Epidermal melanocyte (primary cell): ENCODE measurements around the gene DNAJB13.
"Not testable (repeated sequence)": the region's sequence is repeated elsewhere in the genome, so short reads cannot be mapped to it uniquely, and the experiment has no call there.

Experiments used
- DNase-seq: peaks from one replicate; pipeline ENCODE4 v3.0.0; 2011; ENCODE audit warnings: low spot score; ENCODE audit not compliant: insufficient read length

Gene DNAJB13, protein sequence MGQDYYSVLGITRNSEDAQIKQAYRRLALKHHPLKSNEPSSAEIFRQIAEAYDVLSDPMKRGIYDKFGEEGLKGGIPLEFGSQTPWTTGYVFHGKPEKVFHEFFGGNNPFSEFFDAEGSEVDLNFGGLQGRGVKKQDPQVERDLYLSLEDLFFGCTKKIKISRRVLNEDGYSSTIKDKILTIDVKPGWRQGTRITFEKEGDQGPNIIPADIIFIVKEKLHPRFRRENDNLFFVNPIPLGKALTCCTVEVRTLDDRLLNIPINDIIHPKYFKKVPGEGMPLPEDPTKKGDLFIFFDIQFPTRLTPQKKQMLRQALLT

DNA sequence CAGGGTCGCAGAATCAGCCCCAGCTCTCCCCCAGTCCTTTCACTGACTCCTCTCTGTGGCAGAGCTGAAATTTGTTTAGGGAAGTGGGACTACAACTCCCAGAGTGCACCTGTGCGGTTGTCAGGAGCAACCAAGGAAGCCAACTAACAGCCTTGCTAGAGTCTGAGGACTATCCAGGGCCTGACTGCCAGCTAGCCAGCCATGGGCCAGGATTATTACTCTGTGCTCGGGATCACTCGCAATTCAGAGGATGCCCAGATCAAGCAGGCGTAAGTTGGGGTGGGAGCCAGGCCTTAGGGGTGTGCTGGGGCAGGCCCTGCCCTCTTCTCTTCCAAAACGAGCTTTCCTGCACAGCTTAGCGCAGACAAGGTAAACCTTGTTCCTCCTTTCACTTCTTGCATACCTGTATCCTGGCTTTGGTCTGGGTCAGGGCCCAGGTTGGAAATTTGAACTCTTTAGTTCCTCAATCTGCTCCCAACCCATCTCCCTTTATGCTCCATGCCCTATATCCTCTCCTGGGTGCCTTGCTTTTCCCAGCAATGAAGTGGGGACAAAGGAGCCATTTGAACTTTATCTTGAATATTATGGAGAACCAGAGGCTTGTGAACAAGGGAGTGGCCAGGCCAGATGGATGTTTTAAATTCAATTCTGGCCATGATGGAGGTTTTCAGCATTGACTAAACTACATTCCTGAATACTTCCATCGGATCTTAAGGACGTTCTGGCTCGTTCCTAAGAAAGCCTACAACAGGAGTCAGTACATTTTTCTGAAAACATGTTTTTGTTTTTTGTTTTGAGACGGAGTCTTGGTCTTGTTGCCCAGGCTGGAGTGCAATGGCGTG lies at the start of gene DNAJB13:
DNAJB13 (plus strand) TSS at position 158 of the 842 bp plus-strand sequence; CDS start at position 202, 44 bp downstream.
- DNase-seq = peak; percentile 48

DNA sequence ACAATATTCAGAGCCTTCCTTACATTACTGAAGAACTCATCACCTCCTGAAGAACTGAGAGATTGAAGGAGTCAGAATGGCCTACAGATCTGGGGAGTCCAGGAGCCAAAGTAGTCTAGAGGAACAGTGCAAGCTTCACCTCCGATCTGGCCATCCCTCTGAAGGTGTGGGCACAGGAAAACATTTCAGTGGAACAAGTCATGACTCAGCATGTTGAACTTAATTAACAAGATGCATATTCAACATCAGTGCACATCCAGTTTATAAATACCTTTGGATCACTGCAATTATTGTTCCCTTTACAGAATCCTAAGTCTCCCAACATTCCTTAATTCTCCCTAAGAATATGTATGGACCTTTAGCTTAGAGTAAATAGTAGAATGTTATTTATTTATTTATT lies 48.5 kb upstream of the DNAJB13 start:
- no peak for DNase-seq

DNA sequence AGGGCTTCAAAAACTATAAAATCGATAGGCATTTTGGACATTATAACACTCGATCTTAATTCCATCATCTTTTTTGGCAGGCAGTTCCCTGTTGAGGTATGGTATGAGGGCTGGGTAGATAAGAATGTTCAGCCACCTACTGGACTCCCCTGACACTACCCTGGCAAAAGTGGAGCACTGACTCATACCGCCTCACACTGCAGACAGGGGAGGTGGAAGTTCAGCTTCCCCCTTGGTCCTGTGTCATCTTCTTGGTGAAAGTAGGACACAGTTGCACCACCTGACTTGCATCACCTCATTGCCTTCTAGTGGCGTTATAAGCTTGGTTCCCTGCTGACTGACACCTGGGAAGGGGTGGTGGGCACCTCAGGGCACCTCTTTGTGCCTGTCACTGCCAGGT lies 43.6 kb upstream of the DNAJB13 start:
- no peak for DNase-seq

DNA sequence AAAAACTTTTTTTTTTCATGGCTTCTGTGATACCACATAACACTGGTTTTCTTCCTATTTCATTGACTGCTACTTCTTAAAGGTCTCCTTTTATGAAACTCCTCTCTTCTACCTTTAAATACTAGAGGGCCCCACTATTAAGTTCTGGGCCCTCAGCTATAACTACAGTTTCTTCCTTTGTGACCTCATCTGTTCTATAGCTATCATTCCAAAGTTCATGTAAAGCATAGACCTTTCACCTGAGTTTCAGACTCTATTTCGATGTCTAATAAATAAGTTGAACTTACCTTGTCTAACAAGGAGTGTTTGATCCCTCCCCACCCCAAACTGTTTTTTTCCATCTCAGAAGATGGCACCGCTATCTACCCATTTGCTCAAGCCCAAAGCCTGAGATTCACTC lies 38.8 kb upstream of the DNAJB13 start:
- DNase-seq = no peak

DNA sequence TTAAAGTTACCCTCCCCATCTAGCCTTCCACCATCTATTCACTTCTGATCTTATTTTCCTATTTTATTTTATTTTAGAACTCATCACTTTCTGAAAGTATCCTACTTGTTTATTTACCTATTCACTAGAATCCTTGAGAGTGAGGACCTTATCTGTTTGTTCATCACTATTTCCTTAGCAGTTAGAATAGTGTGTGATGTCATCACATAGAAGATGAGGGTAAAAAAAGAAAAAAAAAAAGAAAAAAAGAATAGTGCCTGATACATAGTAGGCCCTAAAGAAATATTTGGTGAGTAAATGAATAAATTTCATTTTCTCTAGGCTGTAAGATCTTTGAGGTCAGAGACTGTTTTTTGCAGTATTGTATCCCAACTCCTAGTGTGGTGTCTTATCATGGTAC lies 37.4 kb upstream of the DNAJB13 start:
- no peak for DNase-seq

DNA sequence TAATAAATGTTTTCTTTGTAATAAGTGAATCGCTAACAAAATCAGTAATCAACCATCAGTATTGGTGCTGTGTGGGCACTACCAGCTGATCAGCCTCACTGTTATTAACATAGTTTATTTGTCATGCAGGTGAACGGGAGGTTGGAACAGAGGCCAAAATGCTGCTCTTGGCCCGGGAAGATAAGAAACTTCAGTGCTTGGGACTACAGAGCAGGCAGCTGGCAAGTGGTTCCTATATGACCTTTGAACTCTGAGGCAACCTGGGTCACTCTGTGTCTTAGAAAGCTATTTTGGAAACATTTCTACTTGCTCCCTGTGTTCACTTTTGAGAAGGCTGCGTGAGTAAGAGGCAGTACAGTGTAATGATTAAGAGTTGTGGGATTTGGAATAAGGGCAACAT lies 36.5 kb upstream of the DNAJB13 start:
- DNase-seq = no peak

DNA sequence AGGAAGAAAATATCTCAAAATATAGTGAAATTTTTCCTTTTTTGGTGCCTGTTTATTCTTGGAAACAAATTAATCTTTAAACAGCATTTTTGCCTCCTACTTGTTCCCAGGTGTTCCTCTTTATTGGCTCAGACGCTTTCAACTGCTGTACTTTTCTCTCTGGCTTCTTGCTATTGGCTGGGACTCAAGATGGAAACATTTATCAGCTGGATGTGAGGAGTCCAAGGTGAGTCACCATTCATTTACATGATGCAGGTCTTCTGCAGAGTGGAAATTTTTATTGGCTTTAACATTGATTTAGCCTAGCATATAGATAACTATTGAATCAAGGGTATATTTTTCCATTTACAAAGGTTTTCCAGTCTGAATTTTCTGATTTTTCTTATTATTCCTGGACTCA lies 34.4 kb upstream of the DNAJB13 start:
- no peak for DNase-seq

DNA sequence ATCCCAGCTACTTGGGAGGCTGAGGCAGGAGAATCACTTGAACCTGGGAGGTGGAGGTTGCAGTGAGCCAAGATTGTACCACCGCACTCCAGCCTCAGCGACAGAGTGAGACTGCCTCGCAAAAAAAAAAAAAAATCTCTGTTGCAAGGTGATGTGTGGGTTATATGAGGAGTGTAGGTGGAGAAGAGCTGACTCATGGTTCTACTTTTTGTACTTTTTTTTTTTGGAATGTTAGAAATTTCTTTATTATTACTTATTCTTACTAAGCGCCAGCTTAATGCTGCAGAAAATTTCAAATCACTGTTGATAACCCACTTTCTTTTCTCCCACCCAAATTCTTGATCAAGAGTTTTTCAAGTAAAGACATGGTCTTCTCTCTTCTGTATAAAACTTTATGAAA lies 29.6 kb upstream of the DNAJB13 start:
- DNase-seq = no peak

DNA sequence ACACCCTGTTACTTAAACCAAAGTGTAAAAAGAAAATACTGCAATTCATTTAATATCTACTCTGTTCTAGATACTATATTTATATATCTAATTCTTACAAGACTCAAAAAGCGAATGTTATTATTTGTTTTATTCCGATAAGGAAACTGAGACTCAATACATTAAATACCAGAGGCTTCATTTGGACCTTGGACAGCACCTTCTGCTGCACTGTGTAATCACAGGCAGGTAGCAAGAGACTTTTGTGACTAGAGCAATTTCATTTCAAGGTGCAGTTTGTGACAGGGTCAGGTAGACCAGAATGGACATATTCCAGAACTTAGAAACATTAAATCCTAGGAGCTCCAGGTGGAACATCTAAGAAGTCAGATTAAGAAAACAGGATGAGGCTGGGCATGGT lies 21.4 kb upstream of the DNAJB13 start:
- no peak for DNase-seq

DNA sequence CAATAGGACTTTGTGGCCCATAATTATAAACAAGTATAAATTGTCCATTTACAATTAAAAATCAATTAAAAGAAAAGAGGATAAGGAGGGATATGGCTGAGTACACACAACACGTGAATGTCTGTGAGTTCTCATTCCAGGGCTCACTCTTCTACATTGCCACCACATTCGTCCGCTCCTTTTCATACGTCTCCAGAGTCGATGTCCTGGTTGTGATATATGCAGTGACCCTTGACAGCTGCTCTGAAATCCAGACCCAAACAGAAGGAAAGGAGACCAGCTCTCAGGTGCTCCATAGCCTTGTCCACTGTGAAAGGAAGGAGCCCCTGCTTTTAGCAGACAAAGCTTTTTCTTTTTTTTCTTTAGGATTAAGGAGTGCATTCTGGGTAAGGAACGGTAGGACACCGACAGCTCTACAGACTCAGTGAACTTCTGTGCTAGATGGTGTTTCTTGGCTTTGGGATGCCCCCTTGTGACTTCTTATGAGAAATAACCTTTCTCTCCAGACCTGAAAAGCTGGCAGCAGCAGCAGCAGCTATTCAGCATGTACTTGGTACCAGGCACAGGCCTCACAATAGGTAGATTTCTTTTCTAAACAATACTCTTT lies 19.7 kb upstream of the DNAJB13 start:
- DNase-seq = no peak

DNA sequence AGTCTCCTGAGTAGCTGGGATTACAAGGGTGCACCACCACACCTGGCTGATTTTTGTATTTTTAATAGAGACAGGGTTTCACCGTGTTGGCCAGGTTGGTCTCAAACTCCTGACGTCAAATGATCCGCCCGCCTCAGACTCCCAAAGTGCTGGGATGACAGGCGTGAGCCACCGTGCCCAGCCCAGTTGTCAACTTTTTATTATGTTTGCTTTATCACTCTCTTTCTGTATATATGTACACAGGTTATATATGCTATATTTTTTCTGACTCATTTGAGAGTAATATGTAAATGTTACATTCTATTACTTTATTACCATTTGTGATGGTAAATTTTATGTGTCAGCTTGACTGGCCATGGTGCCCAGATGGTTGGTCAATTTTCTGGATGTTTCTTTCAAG lies 18.9 kb upstream of the DNAJB13 start:
- DNase-seq = no peak

DNA sequence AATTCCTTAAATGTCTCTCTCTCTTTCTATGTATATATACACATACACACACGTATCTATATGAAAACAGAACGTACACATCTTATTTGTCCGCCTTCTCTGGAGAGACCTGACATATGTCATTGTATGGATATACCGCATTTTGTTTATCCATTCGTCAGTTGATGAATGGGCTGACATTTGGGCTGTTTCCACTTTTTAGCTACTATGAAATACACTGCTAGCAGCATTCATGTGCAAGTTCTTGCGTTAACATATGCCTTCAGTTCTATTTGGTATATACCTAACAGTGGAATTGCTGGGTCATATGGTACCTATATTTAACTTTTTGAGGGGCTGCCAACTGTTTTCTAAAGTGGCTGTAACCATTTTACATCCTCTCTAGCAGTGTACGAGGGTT lies 18.0 kb upstream of the DNAJB13 start:
- DNase-seq = no peak

DNA sequence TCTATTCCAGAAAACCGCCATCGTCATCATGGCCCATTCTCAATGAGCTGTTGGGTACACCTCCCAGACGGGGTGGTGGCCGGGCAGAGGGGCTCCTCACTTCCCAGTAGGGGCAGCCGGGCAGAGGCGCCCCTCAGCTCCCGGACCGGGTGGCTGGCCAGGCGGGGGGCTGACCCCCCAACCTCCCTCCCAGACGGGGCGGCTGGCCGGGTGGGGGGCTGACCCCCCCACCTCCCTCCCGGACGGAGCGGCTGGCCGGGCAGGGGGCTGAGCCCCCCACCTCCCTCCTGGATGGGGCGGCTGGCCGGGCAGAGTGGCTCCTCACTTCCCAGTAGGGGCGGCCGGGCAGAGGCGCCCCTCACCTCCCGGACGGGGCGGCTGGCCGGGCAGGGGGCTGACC lies 14.8 kb upstream of the DNAJB13 start:
- DNase-seq = not testable (repeated sequence)

DNA sequence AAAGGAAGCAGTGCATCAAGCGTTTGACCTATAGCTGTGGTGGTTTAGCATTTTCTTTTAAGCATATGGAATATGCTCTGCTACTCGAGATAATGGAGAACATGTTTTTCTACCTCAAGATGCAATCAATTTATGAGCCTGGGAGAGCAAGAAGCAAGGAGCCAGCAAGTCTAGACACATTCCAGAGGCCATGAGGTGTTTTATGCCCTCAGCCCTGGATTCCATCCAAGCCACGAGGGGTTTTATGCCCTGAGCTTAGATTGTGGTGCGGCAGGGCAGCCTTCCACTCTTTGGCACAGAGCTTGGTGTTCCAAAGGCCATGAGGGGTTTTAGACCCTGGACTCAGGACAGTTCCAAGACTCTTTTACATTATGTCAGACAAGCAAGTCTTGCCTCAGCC lies 11.7 kb upstream of the DNAJB13 start:
- DNase-seq = no peak

DNA sequence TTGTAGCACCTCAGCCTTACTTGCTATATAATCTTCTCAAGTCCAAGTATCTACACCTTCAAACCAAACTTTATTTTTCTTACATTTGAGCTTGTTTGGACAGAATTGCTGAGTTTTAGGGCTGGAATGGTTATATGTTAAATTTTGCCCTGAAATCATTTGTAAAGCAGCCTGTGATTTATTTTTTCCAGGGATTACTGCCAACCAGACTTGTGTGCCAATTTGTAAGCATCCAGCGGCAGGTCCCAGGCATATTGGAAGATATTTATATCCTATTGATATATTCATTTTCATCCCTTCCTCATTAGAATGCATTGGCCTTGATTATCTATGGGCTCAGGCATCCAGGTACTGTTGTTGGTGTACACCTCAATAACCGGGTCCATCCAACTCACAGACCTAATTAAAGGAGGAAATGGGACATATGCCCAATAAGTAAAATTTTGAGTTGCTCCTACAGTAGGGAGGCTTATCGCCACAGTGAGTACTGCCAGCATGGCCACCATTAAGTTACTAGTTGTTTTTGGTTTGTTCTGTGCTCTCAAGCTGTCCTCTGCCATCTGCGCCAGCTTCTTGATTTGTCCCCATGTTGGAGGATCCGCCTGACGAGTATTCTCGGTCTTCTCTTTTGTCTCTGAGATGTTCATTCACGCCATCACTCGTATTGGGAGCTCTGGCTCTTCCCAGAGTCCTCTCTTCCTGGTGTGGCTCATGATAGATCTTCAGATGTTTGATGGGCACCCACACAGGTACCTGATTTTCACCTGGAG lies 9.8 kb upstream of the DNAJB13 start:
- DNase-seq = no peak

DNA sequence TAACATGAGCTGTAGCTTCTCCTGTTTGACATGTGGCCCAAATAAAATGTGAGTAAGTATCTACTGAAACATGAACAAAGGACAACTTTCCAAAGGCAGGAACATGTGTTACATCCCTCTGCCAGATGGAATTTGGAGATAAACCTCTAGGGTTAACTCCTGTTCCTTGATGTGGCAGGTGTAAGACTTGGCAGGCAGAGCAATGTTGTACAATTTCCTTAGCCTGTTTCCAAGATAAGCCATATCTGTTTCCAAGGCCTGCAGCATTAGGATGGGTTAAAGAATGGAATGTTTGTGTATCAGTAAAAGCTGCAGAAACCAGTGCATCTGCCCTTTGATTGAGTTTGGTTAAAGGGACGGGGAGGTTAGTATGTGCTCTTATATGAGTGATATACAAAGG lies 8.8 kb upstream of the DNAJB13 start:
- no peak for DNase-seq

DNA sequence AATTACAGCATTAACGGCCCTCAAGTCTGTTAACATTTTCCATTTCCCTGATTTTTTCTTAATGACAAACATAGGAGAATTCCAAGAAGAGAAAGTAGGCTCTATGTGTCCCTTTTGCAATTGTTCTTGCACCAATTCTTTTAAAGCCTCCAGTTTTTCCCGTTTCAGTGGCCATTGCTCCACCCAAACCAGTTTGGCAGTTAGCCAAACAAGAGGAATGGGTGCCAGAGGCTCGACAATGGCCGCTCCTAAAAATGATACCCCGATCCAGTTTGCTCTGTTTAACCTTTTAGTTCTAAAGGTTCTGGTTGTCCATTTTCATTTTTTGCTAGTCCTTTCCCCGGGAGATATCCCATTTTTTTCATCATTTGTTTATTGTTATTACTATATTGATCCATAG lies 6.7 kb upstream of the DNAJB13 start:
- DNase-seq = no peak

DNA sequence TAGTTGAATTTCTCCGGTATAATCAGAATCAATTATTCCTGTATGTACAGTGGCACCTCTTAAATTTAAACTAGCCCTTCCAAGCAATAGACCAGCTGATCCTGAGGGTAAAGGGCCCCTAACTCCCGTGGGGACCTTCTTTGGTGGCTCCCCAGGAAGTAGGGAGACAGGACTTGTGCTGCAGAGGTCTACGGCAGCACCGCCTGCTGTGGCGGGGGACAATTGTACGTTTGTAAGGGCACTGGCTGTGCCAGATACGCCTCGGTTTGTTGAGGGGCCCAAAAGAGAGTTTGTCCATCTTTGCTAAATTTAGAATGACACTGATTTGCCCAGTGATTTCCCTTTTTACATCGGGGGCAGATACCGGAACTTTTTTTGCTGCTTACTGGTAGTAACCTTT lies 5.9 kb upstream of the DNAJB13 start:
- no peak for DNase-seq

DNA sequence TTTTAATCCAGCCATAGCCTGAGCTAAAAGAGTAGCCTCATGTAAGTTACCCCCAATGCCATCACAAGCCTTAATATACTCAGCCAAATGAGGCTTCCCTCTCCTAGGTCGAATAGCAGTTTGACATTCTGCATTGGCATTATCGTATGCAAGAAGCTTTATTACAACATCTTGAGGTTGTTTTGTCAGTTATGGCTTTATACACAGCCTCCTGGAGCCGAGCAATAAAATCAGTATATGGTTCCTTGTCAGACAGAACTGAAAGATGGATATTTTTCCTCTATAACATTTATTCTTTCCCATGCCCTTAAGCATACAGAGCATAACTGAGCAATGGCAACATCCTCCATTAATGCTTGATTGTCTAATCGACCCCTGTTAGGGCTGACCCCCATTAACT lies 5.4 kb upstream of the DNAJB13 start:
- DNase-seq = no peak

DNA sequence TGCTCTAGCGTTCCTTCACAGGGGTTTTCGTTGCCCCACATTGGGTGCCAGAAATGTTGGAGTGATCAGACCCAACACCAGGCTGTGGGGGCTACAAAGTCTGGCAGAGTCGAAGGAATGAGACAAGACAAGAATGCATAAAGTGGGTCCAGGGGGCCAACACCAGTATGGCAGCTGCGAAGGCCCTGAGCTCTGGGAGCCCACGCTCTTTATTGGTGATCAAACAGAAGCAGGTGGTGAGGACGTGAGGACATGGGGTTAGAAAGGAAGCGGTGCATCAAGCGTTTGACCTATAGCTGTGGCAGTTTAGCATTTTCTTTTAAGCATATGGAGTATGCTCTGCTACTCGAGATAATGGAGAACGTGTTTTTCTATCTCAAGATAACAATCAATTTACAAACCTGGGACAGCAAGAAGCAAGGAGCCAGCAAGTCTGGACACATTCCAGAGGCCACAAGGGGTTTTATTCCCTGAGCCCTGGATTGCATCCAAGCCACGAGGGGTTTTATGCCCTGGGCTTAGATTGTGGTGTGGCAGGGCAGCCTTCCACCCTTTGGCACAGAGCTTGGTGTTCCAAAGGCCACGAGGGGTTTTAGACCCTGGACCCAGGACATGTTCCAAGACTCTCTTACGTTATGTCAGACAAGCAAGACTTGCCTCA lies 3.9 kb upstream of the DNAJB13 start:
- no peak for DNase-seq

DNA sequence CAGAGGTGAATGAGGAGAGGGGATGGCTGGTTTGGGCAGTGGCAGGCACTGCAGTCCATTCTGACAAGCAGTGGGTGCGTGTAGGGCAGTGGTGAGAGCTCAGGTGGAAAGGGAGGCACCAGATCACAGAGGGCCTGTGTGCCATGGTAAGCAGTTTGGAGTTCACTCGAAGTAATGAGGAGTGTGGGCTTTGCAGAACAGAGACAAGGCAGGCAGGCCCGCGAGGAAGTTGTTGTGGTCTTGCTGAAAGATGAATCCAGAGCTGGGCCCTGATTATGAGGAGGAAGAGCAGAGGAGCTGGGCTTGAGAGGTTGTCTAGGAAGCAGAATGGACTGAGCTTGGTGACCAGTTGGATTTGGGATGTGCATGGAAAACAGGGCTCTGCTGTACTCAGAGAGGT lies 1.6 kb upstream of the DNAJB13 start:
- no peak for DNase-seq
